Measurements from ENCODE around the gene SLC25A42. TPM values are rescaled to one million over a fixed set of nuclear protein-coding genes. Genes with fewer than 3 reads are reported as not detected.

Gene SLC25A42
- total RNA-seq, 1 donor, result 5.4 TPM

DNA sequence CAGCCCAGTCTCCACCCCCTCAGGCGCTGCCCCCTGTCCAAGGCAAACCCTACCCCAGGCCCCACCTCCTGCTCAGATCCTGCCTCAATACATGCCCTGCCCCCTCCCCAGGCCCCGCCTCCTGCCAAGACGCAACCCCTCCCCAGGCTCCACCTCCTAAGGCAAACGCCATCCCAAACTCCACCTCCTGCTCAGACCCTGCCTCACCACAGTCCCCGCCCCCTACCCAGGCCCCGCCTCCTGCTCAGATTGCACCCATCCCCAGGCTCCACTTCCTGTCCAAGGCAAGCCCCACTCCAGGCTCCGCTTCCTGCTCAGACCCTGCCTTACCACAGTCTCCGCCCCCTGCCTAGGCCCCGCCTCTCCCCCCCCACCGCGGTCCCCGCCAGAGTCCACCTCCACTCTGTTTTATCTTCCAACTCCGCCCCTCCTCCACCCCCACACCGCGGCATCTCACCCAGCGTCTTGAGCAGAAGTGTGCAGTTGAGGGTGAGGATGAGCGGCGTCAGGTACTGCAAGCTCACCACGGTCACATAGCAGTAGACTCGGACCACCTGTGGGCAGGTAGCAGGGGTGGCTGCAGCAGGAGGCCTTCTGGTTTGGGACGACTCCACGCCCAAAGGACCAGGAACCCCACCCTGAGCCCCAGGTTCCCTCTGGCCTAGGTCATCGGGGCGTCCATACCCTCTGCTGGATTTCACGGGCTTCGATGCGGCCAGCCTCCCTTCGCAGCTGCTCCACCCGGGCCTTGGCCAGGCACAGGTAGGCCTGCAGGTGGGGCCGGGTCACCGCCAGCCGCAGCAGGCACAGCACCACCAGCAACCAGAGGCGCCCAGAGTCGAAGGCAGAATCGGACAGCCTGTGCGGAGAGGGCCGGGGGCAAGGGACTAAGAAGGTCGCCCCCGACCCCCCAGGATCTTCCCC, 56.8 kb downstream of the SLC25A42 start:
- H3K4me2 ChIP-seq (ENCODE audit: insufficient read depth, low read length), result no peak overlapping the region
- H3K36me3 ChIP-seq (ENCODE audit: insufficient read depth, low read length), result no peaks in the 10 kb centered on the region
- no peaks in the 10 kb centered on the region for H3K27me3 ChIP-seq (ENCODE audit: insufficient read depth, low read length)
- H3K9me3 ChIP-seq (ENCODE audit: low read depth, low read length), result peaks cover 5% of the 10 kb centered on the region
- TF ChIP-seq, protein P1, sequence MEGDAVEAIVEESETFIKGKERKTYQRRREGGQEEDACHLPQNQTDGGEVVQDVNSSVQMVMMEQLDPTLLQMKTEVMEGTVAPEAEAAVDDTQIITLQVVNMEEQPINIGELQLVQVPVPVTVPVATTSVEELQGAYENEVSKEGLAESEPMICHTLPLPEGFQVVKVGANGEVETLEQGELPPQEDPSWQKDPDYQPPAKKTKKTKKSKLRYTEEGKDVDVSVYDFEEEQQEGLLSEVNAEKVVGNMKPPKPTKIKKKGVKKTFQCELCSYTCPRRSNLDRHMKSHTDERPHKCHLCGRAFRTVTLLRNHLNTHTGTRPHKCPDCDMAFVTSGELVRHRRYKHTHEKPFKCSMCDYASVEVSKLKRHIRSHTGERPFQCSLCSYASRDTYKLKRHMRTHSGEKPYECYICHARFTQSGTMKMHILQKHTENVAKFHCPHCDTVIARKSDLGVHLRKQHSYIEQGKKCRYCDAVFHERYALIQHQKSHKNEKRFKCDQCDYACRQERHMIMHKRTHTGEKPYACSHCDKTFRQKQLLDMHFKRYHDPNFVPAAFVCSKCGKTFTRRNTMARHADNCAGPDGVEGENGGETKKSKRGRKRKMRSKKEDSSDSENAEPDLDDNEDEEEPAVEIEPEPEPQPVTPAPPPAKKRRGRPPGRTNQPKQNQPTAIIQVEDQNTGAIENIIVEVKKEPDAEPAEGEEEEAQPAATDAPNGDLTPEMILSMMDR (IDR thresholded peaks at IDR 0.05; ENCODE audit: extremely low read depth, low read depth, low read length), result no peak
- no peaks in the 10 kb centered on the region for H3K4me1 ChIP-seq (ENCODE audit: insufficient read depth, low read length)
- H2AFZ ChIP-seq (ENCODE audit: low read length), result no peak overlapping the region
- H3K27ac ChIP-seq (ENCODE audit: low read depth, low read length), result no peak overlapping the region
- H3K79me2 ChIP-seq (ENCODE audit: insufficient read depth, low read length), result no peaks in the 10 kb centered on the region
- no peak overlapping the region for H3K4me3 ChIP-seq (ENCODE audit: insufficient read depth, low read length)
- DNase-seq (ENCODE audit: insufficient read length, low spot score, missing footprints), result peak; percentile 72
- H4K20me1 ChIP-seq (ENCODE audit: insufficient read depth, low read length), result no peaks in the 10 kb centered on the region

DNA sequence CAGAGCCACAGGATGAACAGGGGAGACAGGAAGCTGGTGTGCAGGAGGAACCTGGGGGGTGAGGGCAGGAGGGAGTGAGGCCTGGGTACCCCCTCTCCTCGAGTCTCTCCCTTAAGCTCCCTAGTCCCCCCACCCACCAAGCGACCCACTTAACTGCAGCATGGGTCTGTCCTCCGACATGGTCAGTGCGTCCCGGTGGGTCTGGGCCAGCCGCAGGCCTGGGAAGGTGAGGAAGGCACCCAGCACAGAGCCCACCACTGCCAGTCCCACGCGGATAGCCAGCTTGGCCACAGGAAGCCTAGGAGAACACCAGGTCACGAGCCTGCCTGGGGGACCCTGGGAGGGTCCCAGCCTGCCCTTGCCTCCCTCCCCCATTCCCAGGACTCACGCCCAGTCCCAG, 57.6 kb downstream of the SLC25A42 start:
- no peaks in the 10 kb centered on the region for H3K36me3 ChIP-seq (ENCODE audit: insufficient read depth, low read length)
- H3K4me1 ChIP-seq (ENCODE audit: insufficient read depth, low read length), result no peaks in the 10 kb centered on the region
- no peak overlapping the region for H3K4me2 ChIP-seq (ENCODE audit: insufficient read depth, low read length)
- H4K20me1 ChIP-seq (ENCODE audit: insufficient read depth, low read length), result no peaks in the 10 kb centered on the region
- no peaks in the 10 kb centered on the region for H3K27me3 ChIP-seq (ENCODE audit: insufficient read depth, low read length)
- peak; percentile 54 for DNase-seq (ENCODE audit: insufficient read length, low spot score, missing footprints)
- no peak overlapping the region for H2AFZ ChIP-seq (ENCODE audit: low read length)
- no peak overlapping the region for H3K4me3 ChIP-seq (ENCODE audit: insufficient read depth, low read length)
- H3K27ac ChIP-seq (ENCODE audit: low read depth, low read length), result no peak overlapping the region
- peaks cover 5% of the 10 kb centered on the region for H3K9me3 ChIP-seq (ENCODE audit: low read depth, low read length)
- TF ChIP-seq, protein P1 (IDR thresholded peaks at IDR 0.05; ENCODE audit: extremely low read depth, low read depth, low read length), result no peak
- H3K79me2 ChIP-seq (ENCODE audit: insufficient read depth, low read length), result no peaks in the 10 kb centered on the region

DNA sequence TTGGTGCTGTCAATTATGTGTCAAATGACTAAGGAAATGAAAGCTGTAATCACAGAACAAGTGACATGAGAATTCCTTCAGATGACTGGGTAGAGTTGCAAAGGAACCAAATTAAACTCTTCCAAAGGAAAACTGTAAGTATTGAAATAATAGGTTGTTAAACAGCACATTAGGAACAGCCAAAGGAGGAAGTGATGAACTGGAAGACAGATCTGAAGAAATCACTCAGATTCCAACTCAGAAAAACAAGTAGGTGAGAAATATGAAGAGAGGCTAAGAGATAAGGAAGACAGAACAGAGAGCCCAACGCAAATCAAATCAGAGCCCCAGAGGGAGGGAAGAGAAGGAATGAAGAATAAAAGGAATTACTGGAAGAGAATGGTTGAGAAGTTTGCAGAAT, 59.1 kb downstream of the SLC25A42 start:
- no peak overlapping the region for H3K27ac ChIP-seq (ENCODE audit: low read depth, low read length)
- H3K4me3 ChIP-seq (ENCODE audit: insufficient read depth, low read length), result no peak overlapping the region
- DNase-seq (ENCODE audit: insufficient read length, low spot score, missing footprints), result no peak
- no peak overlapping the region for H3K4me2 ChIP-seq (ENCODE audit: insufficient read depth, low read length)
- no peak overlapping the region for H2AFZ ChIP-seq (ENCODE audit: low read length)
- no peaks in the 10 kb centered on the region for H4K20me1 ChIP-seq (ENCODE audit: insufficient read depth, low read length)
- H3K79me2 ChIP-seq (ENCODE audit: insufficient read depth, low read length), result no peaks in the 10 kb centered on the region
- TF ChIP-seq, protein P1 (IDR thresholded peaks at IDR 0.05; ENCODE audit: extremely low read depth, low read depth, low read length), result no peak
- H3K9me3 ChIP-seq (ENCODE audit: low read depth, low read length), result peaks cover 5% of the 10 kb centered on the region
- H3K36me3 ChIP-seq (ENCODE audit: insufficient read depth, low read length), result no peaks in the 10 kb centered on the region
- H3K27me3 ChIP-seq (ENCODE audit: insufficient read depth, low read length), result no peaks in the 10 kb centered on the region
- no peaks in the 10 kb centered on the region for H3K4me1 ChIP-seq (ENCODE audit: insufficient read depth, low read length)

DNA sequence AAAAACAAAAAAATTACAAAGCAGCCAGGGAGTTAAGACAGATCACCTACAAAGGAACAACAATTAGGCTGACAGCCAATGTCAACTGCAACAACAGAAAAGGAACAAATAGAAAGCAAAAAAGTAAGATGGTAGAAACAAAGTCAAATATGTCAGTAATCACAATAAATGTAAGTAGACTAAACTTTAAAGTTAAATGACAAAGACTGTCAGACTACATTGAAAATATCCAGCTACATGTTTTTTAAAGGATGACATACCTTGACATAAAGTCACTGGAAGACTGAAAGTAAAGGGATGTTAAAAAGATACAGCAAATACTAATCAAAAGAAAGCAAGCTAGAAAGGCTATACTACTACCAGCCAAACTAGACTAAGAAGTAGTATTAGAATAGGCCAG, 59.6 kb downstream of the SLC25A42 start:
- TF ChIP-seq, protein P1 (IDR thresholded peaks at IDR 0.05; ENCODE audit: extremely low read depth, low read depth, low read length), result no peak
- Histone ChIP-seq H3K4me1 (ENCODE audit: insufficient read depth, low read length) (no peaks in the 10 kb centered on the region), H4K20me1 (ENCODE audit: insufficient read depth, low read length) (no peaks in the 10 kb centered on the region), H2AFZ (ENCODE audit: low read length) (no peak overlapping the region), H3K79me2 (ENCODE audit: insufficient read depth, low read length) (no peaks in the 10 kb centered on the region), H3K27ac (ENCODE audit: low read depth, low read length) (no peak overlapping the region), H3K4me3 (ENCODE audit: insufficient read depth, low read length) (no peak overlapping the region), H3K36me3 (ENCODE audit: insufficient read depth, low read length) (no peaks in the 10 kb centered on the region), H3K4me2 (ENCODE audit: insufficient read depth, low read length) (no peak overlapping the region), H3K27me3 (ENCODE audit: insufficient read depth, low read length) (no peaks in the 10 kb centered on the region), H3K9me3 (ENCODE audit: low read depth, low read length) (peaks cover 5% of the 10 kb centered on the region)
- peak; percentile 42 for DNase-seq (ENCODE audit: insufficient read length, low spot score, missing footprints)
